Ectodermal cell (in vitro differentiated cells): Measurements from ENCODE around the gene SCAPER.
"Not testable (repeated sequence)": the region's sequence is repeated elsewhere in the genome, so short reads cannot be mapped to it uniquely, and the experiment has no call there.

Experiments
- H3K27ac ChIP-seq: 2 replicates; pipeline ENCODE4 v1.7.0; 2013; ENCODE audit warnings: mild to moderate bottlenecking, low read depth, low read length; ENCODE audit not compliant: insufficient read depth, poor library complexity, severe bottlenecking
- H3K27me3 ChIP-seq: 2 replicates; pipeline ENCODE4 v1.7.0; 2013; ENCODE audit warnings: mild to moderate bottlenecking, low read length; ENCODE audit not compliant: insufficient read depth, control insufficient read depth, poor library complexity, severe bottlenecking
- H3K36me3 ChIP-seq: one replicate; pipeline ENCODE4 v1.7.0; 2013; ENCODE audit warnings: low read length; ENCODE audit not compliant: control insufficient read depth, insufficient read depth
- H3K4me1 ChIP-seq: one replicate; pipeline ENCODE4 v1.7.0; 2013; ENCODE audit warnings: low read length; ENCODE audit not compliant: control insufficient read depth, insufficient read depth
- H3K4me3 ChIP-seq: 2 replicates; pipeline ENCODE4 v1.7.0; 2013; ENCODE audit warnings: low read depth, low read length, control low read depth; ENCODE audit not compliant: insufficient read depth
- H3K9me3 ChIP-seq: 2 replicates; pipeline ENCODE4 v1.7.0; 2013; ENCODE audit warnings: mild to moderate bottlenecking, low read length, moderate library complexity; ENCODE audit not compliant: control insufficient read depth
- WGBS, 2 experiments: methylation state at CpG; one replicate each; pipeline ENCODE4 v1.1.7; 2013; ENCODE audit warnings: missing lambda C conversion rate in 2 of 2; 5-methylcytosine and 5-hydroxymethylcytosine counted together

SCAPER gene

GRCh38 chr15:76451540-76451939 is 453.6 kb downstream of the SCAPER start:
- 78 to 79% methylated on average over 1 of the region's 1 CpG for WGBS, 2 experiments
- H3K4me3 ChIP-seq, result no peak overlapping the region
- no peaks in the 10 kb centered on the region for H3K9me3 ChIP-seq
- H3K36me3 ChIP-seq, result no peaks in the 10 kb centered on the region
- H3K4me1 ChIP-seq, result no peaks in the 10 kb centered on the region
- no peak overlapping the region for H3K27ac ChIP-seq
- H3K27me3 ChIP-seq, result no peaks in the 10 kb centered on the region

- H3K27me3 ChIP-seq, result no peaks in the 10 kb centered on the region
- no peaks in the 10 kb centered on the region for H3K36me3 ChIP-seq
- 95 to 100% methylated on average over 1 of the region's 1 CpG for WGBS, 2 experiments
- H3K27ac ChIP-seq, result no peak overlapping the region
- H3K4me3 ChIP-seq, result no peak overlapping the region
- no peaks in the 10 kb centered on the region for H3K4me1 ChIP-seq
- H3K9me3 ChIP-seq, result no peaks in the 10 kb centered on the region
Observed at GRCh38 chr15:76449455-76449854, 455.7 kb downstream of the SCAPER start.

GRCh38 chr15:76448755-76449154 is 456.4 kb downstream of the SCAPER start:
- no peaks in the 10 kb centered on the region for H3K27me3 ChIP-seq
- no peak overlapping the region for H3K4me3 ChIP-seq
- no peak overlapping the region for H3K27ac ChIP-seq
- H3K4me1 ChIP-seq, result no peaks in the 10 kb centered on the region
- no peaks in the 10 kb centered on the region for H3K9me3 ChIP-seq
- 86 to 94% methylated on average over 2 of the region's 2 CpGs for WGBS, 2 experiments
- no peaks in the 10 kb centered on the region for H3K36me3 ChIP-seq

DNA sequence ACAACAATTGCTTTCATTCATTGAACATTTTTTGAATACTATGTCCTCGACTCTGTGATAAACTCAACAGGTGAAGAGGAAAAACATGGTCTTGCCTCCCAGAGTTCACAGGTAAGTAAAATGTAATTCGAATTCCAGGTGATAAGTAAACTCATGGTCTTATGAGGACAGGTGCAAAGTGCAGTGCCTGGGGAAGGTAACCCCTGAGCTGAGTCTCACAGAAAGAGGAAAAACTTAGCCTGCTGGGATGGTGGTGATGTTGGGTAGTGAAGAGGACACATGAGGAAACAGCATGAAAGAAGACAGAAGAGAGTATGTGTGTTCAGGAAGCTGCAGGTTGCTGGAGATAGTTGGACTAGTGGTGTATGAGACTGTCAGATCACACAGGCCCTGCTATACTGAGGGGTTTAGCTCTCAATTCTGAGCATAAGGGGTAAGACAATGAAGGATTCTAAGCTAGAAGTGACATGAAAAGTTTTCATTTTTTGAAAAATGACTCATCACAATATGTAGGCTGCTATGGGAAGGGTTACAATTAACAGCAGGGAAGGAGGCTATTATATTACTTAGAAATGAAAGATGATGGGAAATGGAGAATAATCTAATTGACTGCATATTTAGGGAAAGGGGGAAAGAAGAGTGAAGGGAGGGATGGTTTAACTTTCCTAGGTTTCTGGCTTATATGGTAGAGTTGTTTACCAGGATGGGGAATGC is 457.3 kb downstream of the SCAPER start:
- no peak overlapping the region for H3K27ac ChIP-seq

DNA sequence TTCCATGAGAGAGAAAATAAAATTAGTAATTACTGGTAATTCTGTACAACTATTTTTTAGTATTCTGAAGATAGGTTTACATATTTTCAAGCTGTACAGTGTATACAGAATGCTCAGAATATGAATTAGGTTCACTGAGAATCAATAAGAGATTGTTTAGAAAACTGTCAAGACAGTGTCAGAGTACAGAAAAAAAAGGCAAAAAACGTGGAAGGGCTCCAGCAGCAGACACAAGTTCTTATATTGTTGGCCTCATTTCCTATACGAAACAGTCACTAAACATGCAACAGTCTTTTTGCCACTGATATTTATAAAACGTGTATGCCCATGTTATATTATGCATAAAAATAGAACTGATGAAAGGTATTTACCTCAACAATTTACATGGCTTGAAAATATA is 464.7 kb downstream of the SCAPER start:
- Histone ChIP-seq H3K27me3 (no peaks in the 10 kb centered on the region), H3K27ac (no peak overlapping the region), H3K9me3 (no peaks in the 10 kb centered on the region), H3K36me3 (no peaks in the 10 kb centered on the region), H3K4me1 (no peaks in the 10 kb centered on the region), H3K4me3 (no peak overlapping the region)
- 82 to 95% methylated on average over 2 to 3 of the region's 3 CpGs for WGBS, 2 experiments

More for the DNA sequence above, 457.3 kb downstream of the SCAPER start:
- Histone ChIP-seq H3K9me3 (no peaks in the 10 kb centered on the region), H3K4me3 (no peak overlapping the region), H3K4me1 (no peaks in the 10 kb centered on the region), H3K36me3 (no peaks in the 10 kb centered on the region), H3K27me3 (no peaks in the 10 kb centered on the region)
- WGBS, 2 experiments, result 90 to 97% methylated on average over 2 of the region's 2 CpGs

GRCh38 chr15:76439542-76439941 is 465.6 kb downstream of the SCAPER start:
- Histone ChIP-seq H3K4me3 (no peak overlapping the region), H3K36me3 (no peaks in the 10 kb centered on the region), H3K9me3 (no peaks in the 10 kb centered on the region), H3K27me3 (no peaks in the 10 kb centered on the region), H3K27ac (no peak overlapping the region), H3K4me1 (no peaks in the 10 kb centered on the region)

DNA sequence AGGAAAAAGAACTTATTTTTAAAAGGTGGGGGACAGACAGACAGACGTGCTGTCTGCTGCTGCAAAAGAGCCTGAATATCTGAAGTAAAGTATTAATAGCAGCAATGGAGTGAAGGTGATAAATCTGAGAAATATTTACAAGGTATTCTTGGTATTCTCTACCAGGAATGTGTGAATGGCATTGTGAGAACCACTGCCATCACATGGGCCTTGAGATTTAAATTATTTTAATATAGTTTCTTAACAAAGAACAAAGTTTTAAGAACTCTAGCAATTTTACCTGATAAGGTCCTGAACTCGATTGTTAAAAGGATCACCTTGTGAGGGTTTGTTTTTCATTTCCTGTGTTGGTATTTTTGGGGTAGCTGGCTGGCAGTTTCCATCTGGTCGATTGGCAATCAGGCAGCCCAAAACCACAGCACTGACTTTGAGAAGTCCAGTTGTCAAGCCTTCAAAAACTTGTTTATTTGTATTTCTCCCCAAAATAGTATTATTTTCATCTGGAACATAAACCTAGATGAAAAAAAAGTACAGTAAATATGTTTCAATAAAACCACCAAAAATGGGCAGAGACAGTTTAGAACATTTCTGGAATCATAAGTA is 471.2 kb downstream of the SCAPER start:
- 53 to 54% methylated on average over 3 of the region's 3 CpGs for WGBS, 2 experiments
- H3K27ac ChIP-seq, result no peak overlapping the region

DNA sequence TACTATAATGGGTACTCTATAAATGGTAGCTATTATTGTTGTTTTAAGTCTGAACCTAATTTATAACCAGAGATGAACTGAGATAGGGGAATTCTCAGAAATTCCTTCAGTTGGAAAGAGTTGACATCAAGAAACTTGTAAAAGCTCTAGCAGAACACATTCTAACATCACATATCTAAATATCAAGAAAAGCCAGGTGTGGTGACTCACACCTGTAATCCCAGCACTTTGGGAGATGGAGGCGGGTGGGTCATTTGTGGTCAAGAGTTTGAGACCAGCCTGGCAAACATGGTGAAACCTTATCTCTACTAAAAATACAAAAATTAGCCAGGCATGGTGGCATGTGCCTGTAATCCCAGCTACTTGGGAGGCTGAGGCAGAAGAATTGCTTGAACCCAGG is 472.1 kb downstream of the SCAPER start:
- WGBS, 2 experiments, result 92 to 95% methylated on average over 1 of the region's 1 CpG
- not testable (repeated sequence) for H3K36me3 ChIP-seq, H3K27me3 ChIP-seq, H3K9me3 ChIP-seq, H3K27ac ChIP-seq, H3K4me3 ChIP-seq
- peaks cover 14% of the 10 kb centered on the region for H3K4me1 ChIP-seq

More for the DNA sequence above, 471.2 kb downstream of the SCAPER start:
- H3K4me3 ChIP-seq, result no peak overlapping the region
- H3K36me3 ChIP-seq, result no peaks in the 10 kb centered on the region
- H3K9me3 ChIP-seq, result no peaks in the 10 kb centered on the region
- H3K4me1 ChIP-seq, result peaks cover 14% of the 10 kb centered on the region
- no peaks in the 10 kb centered on the region for H3K27me3 ChIP-seq

GRCh38 chr15:76432604-76433003 is 472.5 kb downstream of the SCAPER start:
- H3K27ac ChIP-seq, result no peak overlapping the region
- H3K4me3 ChIP-seq, result no peak overlapping the region
- peaks cover 3% of the 10 kb centered on the region for H3K9me3 ChIP-seq
- H3K4me1 ChIP-seq, result peaks cover 14% of the 10 kb centered on the region
- WGBS, 2 experiments, result 91 to 93% methylated on average over 1 of the region's 1 CpG
- H3K27me3 ChIP-seq, result no peaks in the 10 kb centered on the region
- peaks cover 3% of the 10 kb centered on the region for H3K36me3 ChIP-seq

DNA sequence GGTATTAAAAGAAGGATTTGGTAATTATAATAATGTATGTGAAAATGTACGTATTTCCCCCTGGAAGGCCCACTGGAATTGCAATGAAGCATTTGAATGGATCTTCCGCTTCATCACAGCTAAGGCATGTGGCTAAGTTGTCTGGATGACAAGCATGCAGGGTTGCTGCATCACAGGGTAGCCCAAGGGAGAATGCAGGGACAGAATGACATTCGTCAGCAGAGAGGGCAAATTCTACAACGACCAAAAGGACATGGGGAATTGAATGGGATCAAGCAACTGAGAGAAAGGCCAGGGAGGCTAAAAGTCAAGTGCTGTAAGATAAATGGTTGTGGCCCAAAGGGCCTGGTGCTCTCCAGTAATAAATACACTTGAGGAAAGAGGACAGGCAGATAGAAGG is 473.2 kb downstream of the SCAPER start:
- Histone ChIP-seq H3K9me3 (peaks cover 3% of the 10 kb centered on the region), H3K27me3 (no peaks in the 10 kb centered on the region), H3K4me1 (peaks cover 14% of the 10 kb centered on the region), H3K36me3 (peaks cover 3% of the 10 kb centered on the region), H3K4me3 (no peak overlapping the region), H3K27ac (no peak overlapping the region)
- WGBS, 2 experiments, result 51 to 55% methylated on average over 4 of the region's 4 CpGs
